OCI-LY1 (cell line): ENCODE results near the gene C12orf76.

Experiments used
- CTCF ChIP-seq: fragments of 200-600 bp; sonication (generic), shearing (Covaris generic); IDR thresholded peaks from 2 replicates; pipeline ENCODE4 v1.5.1; 2017; ENCODE audit warnings: mild to moderate bottlenecking, antibody characterized with exemption, low read length, moderate library complexity, mixed read lengths
- EZH2 ChIP-seq: fragments of 200-600 bp; sonication (generic), shearing (Covaris generic); IDR thresholded peaks from 2 replicates; pipeline ENCODE4 v1.8.0; 2017; ENCODE audit warnings: borderline replicate concordance, mixed run types, mild to moderate bottlenecking, antibody characterized with exemption, low read length, moderate library complexity, mixed read lengths

GRCh38 chr12:110042264-110042663 lies 6.1 kb downstream of the C12orf76 start:
- no peak for TF ChIP-seq EZH2
- TF ChIP-seq CTCF: no peak
